ENCODE measurements around the gene JAG2. TPM values are rescaled to one million over a fixed set of nuclear protein-coding genes. Genes with fewer than 3 reads are reported as not detected.

The JAG2 gene
- total RNA-seq, 6 experiments from 2014 or later = 1.1 to 3.5 (median 1.2) TPM

DNA sequence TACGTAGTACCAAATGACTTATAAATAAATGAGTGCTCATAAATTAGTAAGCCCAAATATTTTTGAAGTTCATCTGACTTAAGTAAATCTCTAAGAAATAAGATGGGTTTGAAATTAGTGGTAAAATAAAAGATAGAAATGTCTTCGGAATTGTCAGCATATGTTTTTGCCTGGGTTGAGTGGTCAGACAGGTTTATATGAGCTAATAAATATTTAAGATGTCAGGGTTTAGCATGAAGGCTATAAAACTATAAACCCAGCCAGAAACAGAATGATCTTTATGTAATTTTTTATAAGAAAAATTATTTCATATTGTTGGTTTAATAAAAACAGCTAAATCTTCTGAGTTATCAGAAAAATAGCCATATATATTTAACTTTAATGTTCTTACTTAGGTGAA, 37.3 kb downstream of the JAG2 start:
- 51% methylated on average over 2 of the region's 2 CpGs for WGBS (ENCODE audit: insufficient coverage, low coverage, low lambda C conversion rate, missing lambda C conversion rate)
- Histone ChIP-seq H3K36me3 (no peaks in the 10 kb centered on the region), H3K27me3 (no peaks in the 10 kb centered on the region), H3K4me3 (no peak overlapping the region), H3K27ac (no peak overlapping the region), H3K4me1 (no peaks in the 10 kb centered on the region), H3K9me3 (no peaks in the 10 kb centered on the region)
- ATAC-seq (no peak), DNase-seq (no peak)
- TF ChIP-seq, protein P1, sequence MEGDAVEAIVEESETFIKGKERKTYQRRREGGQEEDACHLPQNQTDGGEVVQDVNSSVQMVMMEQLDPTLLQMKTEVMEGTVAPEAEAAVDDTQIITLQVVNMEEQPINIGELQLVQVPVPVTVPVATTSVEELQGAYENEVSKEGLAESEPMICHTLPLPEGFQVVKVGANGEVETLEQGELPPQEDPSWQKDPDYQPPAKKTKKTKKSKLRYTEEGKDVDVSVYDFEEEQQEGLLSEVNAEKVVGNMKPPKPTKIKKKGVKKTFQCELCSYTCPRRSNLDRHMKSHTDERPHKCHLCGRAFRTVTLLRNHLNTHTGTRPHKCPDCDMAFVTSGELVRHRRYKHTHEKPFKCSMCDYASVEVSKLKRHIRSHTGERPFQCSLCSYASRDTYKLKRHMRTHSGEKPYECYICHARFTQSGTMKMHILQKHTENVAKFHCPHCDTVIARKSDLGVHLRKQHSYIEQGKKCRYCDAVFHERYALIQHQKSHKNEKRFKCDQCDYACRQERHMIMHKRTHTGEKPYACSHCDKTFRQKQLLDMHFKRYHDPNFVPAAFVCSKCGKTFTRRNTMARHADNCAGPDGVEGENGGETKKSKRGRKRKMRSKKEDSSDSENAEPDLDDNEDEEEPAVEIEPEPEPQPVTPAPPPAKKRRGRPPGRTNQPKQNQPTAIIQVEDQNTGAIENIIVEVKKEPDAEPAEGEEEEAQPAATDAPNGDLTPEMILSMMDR (IDR thresholded peaks at IDR 0.05) = no peak
- TF ChIP-seq POLR2A (IDR thresholded peaks at IDR 0.05) = no peak
- intact Hi-C loops (cut with DNase I) = no loop called here

DNA sequence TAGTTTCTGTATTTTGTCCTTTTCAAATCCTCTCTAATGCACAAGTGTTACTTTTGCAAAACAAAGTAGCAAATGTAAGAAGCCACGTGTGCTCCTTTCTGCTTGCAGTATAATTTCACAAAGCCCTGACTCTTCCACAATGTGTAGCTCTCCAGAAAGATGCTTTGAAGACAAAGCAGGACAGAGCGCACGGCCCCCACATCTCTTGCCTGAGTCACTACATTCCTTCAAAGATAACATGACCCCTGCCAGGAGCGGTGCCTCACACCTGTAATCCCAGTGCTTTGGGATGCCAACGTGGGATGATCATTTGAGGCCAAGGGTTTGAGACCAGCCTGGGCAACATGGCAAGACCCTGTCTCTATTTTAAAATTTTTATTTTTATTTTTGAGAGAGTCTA, 40.5 kb downstream of the JAG2 start:
- intact Hi-C loops (cut with DNase I) = no loop called here
- TF ChIP-seq POLR2A (IDR thresholded peaks at IDR 0.05) = no peak
- TF ChIP-seq, protein P1 (IDR thresholded peaks at IDR 0.05) = no peak
- H3K4me3 ChIP-seq = no peak overlapping the region
- H3K27ac ChIP-seq = no peak overlapping the region
- DNase-seq = no peak
- ATAC-seq = no peak
- WGBS (ENCODE audit: insufficient coverage, low coverage, low lambda C conversion rate, missing lambda C conversion rate) = 40% methylated on average over 4 of the region's 5 CpGs
- H3K9me3 ChIP-seq = no peaks in the 10 kb centered on the region
- H3K27me3 ChIP-seq = no peaks in the 10 kb centered on the region
- H3K4me1 ChIP-seq = no peaks in the 10 kb centered on the region
- H3K36me3 ChIP-seq = no peaks in the 10 kb centered on the region

- H3K27ac ChIP-seq = no peak overlapping the region
- WGBS (ENCODE audit: insufficient coverage, low coverage, low lambda C conversion rate, missing lambda C conversion rate) = 52% methylated on average over 5 of the region's 9 CpGs
- H3K36me3 ChIP-seq = no peaks in the 10 kb centered on the region
- DNase-seq (no peak), ATAC-seq (no peak)
- no peaks in the 10 kb centered on the region for H3K27me3 ChIP-seq
- H3K4me1 ChIP-seq = no peaks in the 10 kb centered on the region
- H3K9me3 ChIP-seq = no peaks in the 10 kb centered on the region
- TF ChIP-seq POLR2A (IDR thresholded peaks at IDR 0.05) = no peak
- TF ChIP-seq, protein P1 (IDR thresholded peaks at IDR 0.05) = no peak
- intact Hi-C loops (cut with DNase I) = no loop called here
- no peak overlapping the region for H3K4me3 ChIP-seq
Measured at GRCh38 chr14:105126981-105127329, 41.6 kb downstream of the JAG2 start.

- H3K9me3 ChIP-seq = no peaks in the 10 kb centered on the region
- WGBS (ENCODE audit: insufficient coverage, low coverage, low lambda C conversion rate, missing lambda C conversion rate) = 75% methylated on average over 16 of the region's 22 CpGs
- H3K4me1 ChIP-seq = no peaks in the 10 kb centered on the region
- H3K36me3 ChIP-seq = no peaks in the 10 kb centered on the region
- no peak overlapping the region for H3K4me3 ChIP-seq
- H3K27ac ChIP-seq = no peak overlapping the region
- TF ChIP-seq, protein P1 (IDR thresholded peaks at IDR 0.05) = no peak
- TF ChIP-seq POLR2A (IDR thresholded peaks at IDR 0.05) = no peak
- ATAC-seq (no peak), DNase-seq (peak in 1 of 3 donors; percentile 28)
- no peaks in the 10 kb centered on the region for H3K27me3 ChIP-seq
- intact Hi-C loops (cut with DNase I) = no loop called here
Measured at GRCh38 chr14:105126126-105126980, 42.2 kb downstream of the JAG2 start.
